GM19043 (cell line): ENCODE measurements around the gene OR4F16.
"Not testable (repeated sequence)": the region's sequence is repeated elsewhere in the genome, so short reads cannot be mapped to it uniquely, and the experiment has no call there.

Source experiments
- ATAC-seq: cut with Tn5 transposase; IDR thresholded peaks from one replicate; pipeline ENCODE4 v1.9.1; 2021; ENCODE audit warnings: low read depth; ENCODE audit not compliant: unreplicated experiment

The OR4F16 gene

GRCh38 chr1:686554-686953 lies at the start of gene OR4F16:
Gene OR4F16 (minus strand): TSS chr1:686654. CDS start chr1:686654, 0 bp downstream.
- ATAC-seq = not testable (repeated sequence)

GRCh38 chr1:733649-734048 lies 47.2 kb upstream of the OR4F16 start:
- not testable (repeated sequence) for ATAC-seq

- ATAC-seq = not testable (repeated sequence)
Measured at GRCh38 chr1:727040-727439, 40.6 kb upstream of the OR4F16 start.
